SK-N-SH (cell line): ENCODE measurements around the gene SEZ6L. TPM values are rescaled to one million over a fixed set of nuclear protein-coding genes. Genes with fewer than 3 reads are reported as not detected.
A peak's percentile ranks its signal among the peaks of the same experiment; 100 is the strongest.

ENCODE experiments used
- CTCF ChIA-PET: fragments of 300-600, 350-600 bp; formaldehyde crosslinking; extraction: SDS; loops from one replicate; lab custom pipeline; 2021; lab: Yijun Ruan, JAX
- POLR2A ChIA-PET: fragments of 350-600 bp; sonication (Branson Sonifier 250); formaldehyde crosslinking; extraction: SDS; loops from one replicate; lab custom pipeline; 2020; ENCODE audit warnings: antibody characterized with exemption, inconsistent platforms; lab: Yijun Ruan, JAX
- DNase-seq: peaks from one replicate; pipeline ENCODE4 v3.0.0; 2012
- H2AFZ ChIP-seq: fragments of 200-600 bp; sonication (generic); 2 replicates; pipeline ENCODE4 v1.8.1; 2016; ENCODE audit warnings: antibody characterized with exemption, mild to moderate bottlenecking, low read depth
- H3F3A ChIP-seq: fragments of 200-600 bp; sonication (generic); replicated peaks from 2 replicates; pipeline ENCODE3; 2016; ENCODE audit warnings: antibody characterized with exemption, mild to moderate bottlenecking; ENCODE audit not compliant: insufficient read depth
- H3K27ac ChIP-seq, 2 experiments: fragments of 200-500 bp in 1 of 2; fragments of 200-600 bp in 1 of 2; sonication (Bioruptor generic) in 1 of 2; sonication (generic), shearing (Covaris generic) in 1 of 2; 2 replicates each; pipeline versions ENCODE4 v1.5.1 to v1.6.1; 2014 to 2016; ENCODE audit warnings: low read depth in 2 of 2, inconsistent platforms in 1 of 2, low read length in 1 of 2, mild to moderate bottlenecking in 1 of 2, mixed read lengths in 1 of 2
- H3K27me3 ChIP-seq: fragments of 200-600 bp; sonication (generic), shearing (Covaris generic); 2 replicates; pipeline ENCODE4 v1.6.1; 2016; ENCODE audit warnings: mixed run types; ENCODE audit not compliant: insufficient read depth
- H3K36me3 ChIP-seq, 2 experiments: fragments of 200-500 bp in 1 of 2; fragments of 200-600 bp in 1 of 2; sonication (Bioruptor generic) in 1 of 2; sonication (generic) in 1 of 2; replicated peaks in 1 of 2; 2 replicates each; pipeline versions ENCODE3 to v1.5.1; 2014 to 2016; ENCODE audit warnings: low read length in 1 of 2, mild to moderate bottlenecking in 1 of 2; ENCODE audit not compliant: insufficient read depth in 2 of 2, control insufficient read depth in 1 of 2
- H3K4me1 ChIP-seq, 2 experiments: fragments of 200-500 bp in 1 of 2; fragments of 200-600 bp in 1 of 2; sonication (Bioruptor generic) in 1 of 2; sonication (generic), shearing (Covaris generic) in 1 of 2; 2 replicates each; pipeline versions ENCODE4 v1.5.1 to v1.6.1; 2014 to 2016; ENCODE audit warnings: low read depth in 1 of 2, low read length in 1 of 2, mixed run types in 1 of 2; ENCODE audit not compliant: insufficient read depth in 2 of 2, control insufficient read depth in 1 of 2
- H3K4me2 ChIP-seq: fragments of 200-600 bp; sonication (generic), shearing (Covaris generic); 2 replicates; pipeline ENCODE4 v1.6.1; 2017; ENCODE audit warnings: mixed run types
- H3K4me3 ChIP-seq, 2 experiments: fragments of 200-500 bp in 1 of 2; fragments of 200-600 bp in 1 of 2; sonication (Bioruptor generic) in 1 of 2; sonication (generic), shearing (Covaris generic) in 1 of 2; 2 replicates each; pipeline versions ENCODE4 v1.5.1 to v1.8.1; 2014 to 2016; ENCODE audit warnings: low read depth in 2 of 2, inconsistent platforms in 1 of 2, low read length in 1 of 2, mild to moderate bottlenecking in 1 of 2, mixed read lengths in 1 of 2, moderate library complexity in 1 of 2
- H3K79me2 ChIP-seq: fragments of 200-600 bp; sonication (generic); 2 replicates; pipeline ENCODE4 v1.8.1; 2017; ENCODE audit warnings: mild to moderate bottlenecking; ENCODE audit not compliant: insufficient read depth
- H3K9ac ChIP-seq: fragments of 200-600 bp; sonication (generic); 2 replicates; pipeline ENCODE4 v1.6.1; 2017; ENCODE audit warnings: mixed run types
- H3K9me2 ChIP-seq: fragments of 200-600 bp; sonication (generic); 2 replicates; pipeline ENCODE4 v1.6.1; 2017; ENCODE audit warnings: mixed run types
- H3K9me3 ChIP-seq: fragments of 200-600 bp; sonication (generic); 2 replicates; pipeline ENCODE4 v1.6.1; 2017; ENCODE audit warnings: mixed run types, mild to moderate bottlenecking, moderate library complexity
- H4K20me1 ChIP-seq: fragments of 200-600 bp; sonication (generic); 2 replicates; pipeline ENCODE4 v1.6.1; 2017; ENCODE audit warnings: mild to moderate bottlenecking, mixed run types; ENCODE audit not compliant: insufficient read depth
- CTCF ChIP-seq: fragments of 200-600 bp; sonication (generic); IDR thresholded peaks from 2 replicates; pipeline ENCODE4 v1.6.1; 2017; ENCODE audit warnings: antibody characterized with exemption, mild to moderate bottlenecking, moderate library complexity
- ELF1 ChIP-seq: IDR thresholded peaks from 2 replicates; pipeline ENCODE4 v1.4.0; 2012
- EP300 ChIP-seq, 2 experiments: IDR thresholded peaks; 2 replicates each; pipeline versions ENCODE4 v1.4.0 to v1.6.1; 2012; ENCODE audit warnings: borderline replicate concordance in 1 of 2, low read depth in 1 of 2, low read length in 1 of 2
- FOSL2 ChIP-seq: IDR thresholded peaks from 2 replicates; pipeline ENCODE4 v1.4.0; 2012; ENCODE audit warnings: low read depth, mild to moderate bottlenecking, moderate library complexity, borderline replicate concordance
- FOXJ3 ChIP-seq: sonication (generic); formaldehyde crosslinking; IDR thresholded peaks from 2 replicates; pipeline ENCODE4 v1.5.1; 2020; ENCODE audit warnings: mild to moderate bottlenecking, missing genetic modification reagents
- FOXM1 ChIP-seq: IDR thresholded peaks from 2 replicates; pipeline ENCODE4 v1.4.0; 2012; ENCODE audit warnings: low read depth, mild to moderate bottlenecking
- GATA2 ChIP-seq: sonication (generic); formaldehyde crosslinking; IDR thresholded peaks from 2 replicates; pipeline ENCODE4 v1.5.0; 2020; ENCODE audit warnings: mild to moderate bottlenecking, missing genetic modification reagents
- JUND ChIP-seq: IDR thresholded peaks from 2 replicates; pipeline ENCODE4 v1.4.0; 2012
- MAX ChIP-seq: IDR thresholded peaks from 2 replicates; pipeline ENCODE4 v1.4.0; 2012; ENCODE audit warnings: low read depth
- MEF2A ChIP-seq: IDR thresholded peaks from 2 replicates; pipeline ENCODE4 v1.4.0; 2012; ENCODE audit warnings: low read depth, borderline replicate concordance
- MXI1 ChIP-seq: IDR thresholded peaks from 2 replicates; pipeline ENCODE4 v1.6.1; 2012; ENCODE audit warnings: mild to moderate bottlenecking, low read depth, low read length, improper control_type of control experiment
- POLR2AphosphoS5 ChIP-seq: IDR thresholded peaks from 2 replicates; pipeline ENCODE4 v1.6.1; 2012; ENCODE audit warnings: low read depth, low read length
- RAD21 ChIP-seq: IDR thresholded peaks from 2 replicates; pipeline ENCODE4 v1.6.1; 2012; ENCODE audit warnings: mild to moderate bottlenecking, low read length
- RCOR1 ChIP-seq: fragments of 150-350 bp; IDR thresholded peaks from 2 replicates; pipeline ENCODE4 v1.6.1; 2017; ENCODE audit warnings: antibody characterized with exemption, low read length
- REST ChIP-seq: IDR thresholded peaks from 2 replicates; pipeline ENCODE4 v1.6.1; 2012; ENCODE audit warnings: mild to moderate bottlenecking, low read depth, low read length, moderate library complexity
- RFX5 ChIP-seq: IDR thresholded peaks from 2 replicates; pipeline ENCODE4 v1.6.1; 2012; ENCODE audit warnings: mild to moderate bottlenecking, improper control_type of control experiment, low read length
- SIN3A ChIP-seq: IDR thresholded peaks from 2 replicates; pipeline ENCODE4 v1.6.1; 2012; ENCODE audit warnings: low read depth, mild to moderate bottlenecking, low read length, moderate library complexity, borderline replicate concordance
- TAF1 ChIP-seq: IDR thresholded peaks from 2 replicates; pipeline ENCODE4 v1.6.1; 2012; ENCODE audit warnings: low read depth, mild to moderate bottlenecking, low read length, moderate library complexity, borderline replicate concordance
- TEAD4 ChIP-seq: IDR thresholded peaks from 2 replicates; pipeline ENCODE4 v1.4.0; 2012; ENCODE audit warnings: mild to moderate bottlenecking, borderline replicate concordance; ENCODE audit not compliant: insufficient read depth
- YY1 ChIP-seq: IDR thresholded peaks from 2 replicates; pipeline ENCODE4 v1.4.0; 2012; ENCODE audit warnings: low read depth, mild to moderate bottlenecking
- WGBS: methylation state at CpG from one replicate; pipeline ENCODE4 v1.1.6; 2017; ENCODE audit warnings: low lambda C conversion rate; 5-methylcytosine and 5-hydroxymethylcytosine counted together
- polyA plus RNA-seq, 3 experiments: library from polyadenylated mRNA; depleted of rRNA; stranded (reverse); fragments of >200 nt; gene quantifications; 2 replicates each; pipeline ENCODE4 v1.2.3, GENCODE V29; 2012
- TF ChIP-seq, protein P1 (sequence below): IDR thresholded peaks from 2 replicates; pipeline ENCODE4; 2012
- TF ChIP-seq, protein P2 (sequence below): fragments of 150-350 bp; IDR thresholded peaks from 2 replicates; pipeline ENCODE4 v1.6.1; 2016; ENCODE audit warnings: mild to moderate bottlenecking, low read depth, low read length

Gene SEZ6L
- polyA plus RNA-seq, 1 of the 3 experiments (the other 2 are of a cell fraction) = 0.10 TPM

DNA sequence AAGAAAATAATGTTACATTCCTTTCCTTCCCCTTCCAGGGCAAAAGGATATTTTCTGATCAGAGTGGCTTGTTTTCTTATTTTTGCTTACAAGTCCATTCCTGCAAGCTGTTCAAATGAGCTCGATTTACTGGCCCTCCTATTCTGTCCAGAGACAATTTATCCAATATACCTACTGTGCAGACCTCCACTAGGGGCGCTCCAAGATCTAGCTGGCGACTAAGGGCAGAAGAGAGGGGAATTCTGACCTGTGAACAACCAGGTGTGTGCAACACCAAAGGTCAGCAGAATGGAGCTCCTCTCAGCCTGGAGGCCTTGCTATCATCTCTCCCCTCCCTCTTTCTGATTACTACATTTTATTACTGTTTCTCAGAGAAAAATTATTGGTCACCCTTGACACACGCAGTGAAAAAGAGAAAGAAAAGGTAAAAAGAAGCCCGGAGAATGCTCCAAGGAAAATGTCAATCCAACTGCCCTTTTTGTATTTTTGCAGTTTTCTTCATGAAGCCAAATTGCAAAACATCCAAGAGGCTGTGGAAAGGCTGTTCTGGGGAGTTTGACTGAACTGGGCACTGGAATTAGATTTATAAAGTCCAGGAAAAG, 3.2 kb downstream of the SEZ6L start:
- H4K20me1 ChIP-seq = no peaks in the 10 kb centered on the region
- H3K4me1 ChIP-seq = peaks cover 0 to 23% of the 10 kb centered on the region in 2 experiments; a peak in 2 of 4 replicates
- no peaks in the 10 kb centered on the region for H3K79me2 ChIP-seq
- H2AFZ ChIP-seq = no peak overlapping the region
- no peak overlapping the region; a peak in 1 of 4 replicates for H3K27ac ChIP-seq
- no peaks in the 10 kb centered on the region for H3K9me3 ChIP-seq
- DNase-seq = peak; percentile 61
- no peak overlapping the region; a peak in 1 of 4 replicates for H3K4me3 ChIP-seq
- ChIA-PET CTCF (interaction anchor here (0.6 to 8.0 kb wide), 85 partner anchors 9 to 971 kb away, joined by 3 to 133 read pairs (median 5); no protein-coding TSS in a partner anchor), POLR2A (no interaction called here)
- no peak overlapping the region for H3K9ac ChIP-seq
- H3K36me3 ChIP-seq = no peaks in the 10 kb centered on the region
- 25% methylated on average over 5 of the region's 5 CpGs for WGBS
- H3F3A ChIP-seq = no peaks in the 10 kb centered on the region
- TF ChIP-seq, protein P1, sequence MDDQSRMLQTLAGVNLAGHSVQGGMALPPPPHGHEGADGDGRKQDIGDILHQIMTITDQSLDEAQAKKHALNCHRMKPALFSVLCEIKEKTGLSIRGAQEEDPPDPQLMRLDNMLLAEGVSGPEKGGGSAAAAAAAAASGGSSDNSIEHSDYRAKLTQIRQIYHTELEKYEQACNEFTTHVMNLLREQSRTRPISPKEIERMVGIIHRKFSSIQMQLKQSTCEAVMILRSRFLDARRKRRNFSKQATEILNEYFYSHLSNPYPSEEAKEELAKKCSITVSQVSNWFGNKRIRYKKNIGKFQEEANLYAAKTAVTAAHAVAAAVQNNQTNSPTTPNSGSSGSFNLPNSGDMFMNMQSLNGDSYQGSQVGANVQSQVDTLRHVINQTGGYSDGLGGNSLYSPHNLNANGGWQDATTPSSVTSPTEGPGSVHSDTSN = no peak
- no peak for TF ChIP-seq FOXJ3 (CRISPR knock-in tag)
- no peak for TF ChIP-seq ELF1
- no peak for TF ChIP-seq FOXM1
- 0 out of 2 replicates have a peak, but pooled peaks have one; percentile 11 for TF ChIP-seq RFX5
- peak; percentile 68 for TF ChIP-seq CTCF
- TF ChIP-seq MAX = no peak
- TF ChIP-seq TEAD4 = no peak
- no peak for TF ChIP-seq TAF1
- no peak for TF ChIP-seq SIN3A
- no peak for TF ChIP-seq EP300 (IDR thresholded peaks at IDR 0.05; ENCODE audit: borderline replicate concordance in 1 of 2, low read depth in 1 of 2, low read length in 1 of 2)
- TF ChIP-seq MXI1 = no peak
- TF ChIP-seq YY1 = no peak
- TF ChIP-seq, protein P2, sequence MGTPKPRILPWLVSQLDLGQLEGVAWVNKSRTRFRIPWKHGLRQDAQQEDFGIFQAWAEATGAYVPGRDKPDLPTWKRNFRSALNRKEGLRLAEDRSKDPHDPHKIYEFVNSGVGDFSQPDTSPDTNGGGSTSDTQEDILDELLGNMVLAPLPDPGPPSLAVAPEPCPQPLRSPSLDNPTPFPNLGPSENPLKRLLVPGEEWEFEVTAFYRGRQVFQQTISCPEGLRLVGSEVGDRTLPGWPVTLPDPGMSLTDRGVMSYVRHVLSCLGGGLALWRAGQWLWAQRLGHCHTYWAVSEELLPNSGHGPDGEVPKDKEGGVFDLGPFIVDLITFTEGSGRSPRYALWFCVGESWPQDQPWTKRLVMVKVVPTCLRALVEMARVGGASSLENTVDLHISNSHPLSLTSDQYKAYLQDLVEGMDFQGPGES = no peak
- TF ChIP-seq REST = no peak
- no peak for TF ChIP-seq RCOR1
- no peak for TF ChIP-seq GATA2 (CRISPR knock-in tag)
- TF ChIP-seq POLR2AphosphoS5 = no peak
- peak; percentile 64 for TF ChIP-seq RAD21
- TF ChIP-seq JUND = no peak
- TF ChIP-seq MEF2A = no peak
- TF ChIP-seq FOSL2 = no peak
- 0 out of 2 replicates have a peak, but pooled peaks cover 7% of the 10 kb centered on the region for H3K27me3 ChIP-seq
- no peaks in the 10 kb centered on the region for H3K9me2 ChIP-seq
- H3K4me2 ChIP-seq = no peak overlapping the region
